B cell (primary cell): ENCODE results near the gene ZNF280A. TPM values are rescaled to one million over a fixed set of nuclear protein-coding genes. Genes with fewer than 3 reads are reported as not detected.

Source experiments
- ATAC-seq: fragments of 200-7000 bp; cut with Tn5 transposase; one replicate; pipeline ENCODE4 v1.10.0; 2021; ENCODE audit warnings: low read depth, mild to moderate bottlenecking, moderate number of reproducible peaks, moderate library complexity
- CTCF ChIA-PET: fragments of 350-600 bp; sonication (Branson Sonifier 250); formaldehyde crosslinking; loops from one replicate; lab custom pipeline; 2021; ENCODE audit warnings: antibody characterized with exemption, inconsistent platforms; lab: Charles Lee
- POLR2A ChIA-PET: fragments of 350-600 bp; sonication (Branson Sonifier 250); formaldehyde crosslinking; loops from one replicate; lab custom pipeline; 2021; ENCODE audit warnings: antibody characterized with exemption; lab: Charles Lee
- DNase-seq: peaks from one replicate; pipeline ENCODE4 v3.0.0; 2013
- H2AFZ ChIP-seq: 2 replicates; pipeline ENCODE4 v1.6.1; 2012; ENCODE audit warnings: mild to moderate bottlenecking, low read depth, low read length; ENCODE audit not compliant: insufficient read depth, poor library complexity, severe bottlenecking
- H3K27ac ChIP-seq, 2 donors: 1 replicate in 1 of 2; 2 replicates in 1 of 2; pipeline ENCODE4 v1.5.1; 2012 to 2013; ENCODE audit warnings: low read length in 2 of 2, mild to moderate bottlenecking in 2 of 2, moderate library complexity in 1 of 2
- H3K27me3 ChIP-seq, 4 experiments: fragments of 200-600 bp in 1 of 4; sonication (generic) in 1 of 4; replicated peaks in 1 of 4; 1 replicate in 2 of 4; 2 replicates in 2 of 4; pipeline versions ENCODE4 v1.6.1 to v1.7.0; 2013 to 2016; ENCODE audit warnings: low read length in 3 of 4, mild to moderate bottlenecking in 2 of 4, mixed read lengths in 1 of 4, moderate library complexity in 1 of 4; ENCODE audit not compliant: insufficient read depth in 4 of 4, control insufficient read depth in 3 of 4; ENCODE audit errors: control extremely low read depth in 1 of 4
- H3K36me3 ChIP-seq, 2 experiments: replicated peaks in 1 of 2; 1 replicate in 1 of 2; 2 replicates in 1 of 2; pipeline versions ENCODE4 v1.6.1 to v1.7.1; 2013; ENCODE audit warnings: low read length in 1 of 2; ENCODE audit not compliant: insufficient read depth in 2 of 2, control insufficient read depth in 1 of 2; ENCODE audit errors: control extremely low read depth in 1 of 2, extremely low read depth in 1 of 2
- H3K4me1 ChIP-seq, 2 donors: fragments of 200-600 bp in 1 of 2; sonication (generic) in 1 of 2; 1 replicate in 1 of 2; 2 replicates in 1 of 2; pipeline versions ENCODE4 v1.5.1 to v1.6.1; 2013 to 2017; ENCODE audit warnings: low read length in 2 of 2; ENCODE audit not compliant: control insufficient read depth in 2 of 2, insufficient read depth in 2 of 2
- H3K4me2 ChIP-seq: replicated peaks from 2 replicates; pipeline ENCODE3; 2012; ENCODE audit warnings: mild to moderate bottlenecking, low read depth, low read length; ENCODE audit not compliant: poor library complexity, severe bottlenecking
- H3K4me3 ChIP-seq, 5 experiments: fragments of 200-600 bp in 1 of 5; sonication (generic) in 1 of 5; 1 replicate in 3 of 5; 2 replicates in 2 of 5; pipeline versions ENCODE4 v1.5.1 to v1.7.0; 2011 to 2016; ENCODE audit warnings: low read length in 4 of 5, mild to moderate bottlenecking in 4 of 5, low read depth in 2 of 5, control low read depth in 1 of 5, moderate library complexity in 1 of 5; ENCODE audit not compliant: insufficient read depth in 1 of 5; ENCODE audit errors: control extremely low read depth in 1 of 5, extremely low read depth in 1 of 5
- H3K79me2 ChIP-seq: fragments of 200-600 bp; sonication (generic); one replicate; pipeline ENCODE4 v1.6.0; 2016; ENCODE audit warnings: low read length; ENCODE audit not compliant: control insufficient read depth, insufficient read depth
- H3K9ac ChIP-seq: fragments of 200-600 bp; sonication (generic); 2 replicates; pipeline ENCODE4 v1.6.1; 2017; ENCODE audit warnings: mild to moderate bottlenecking, low read length, moderate library complexity
- H3K9me3 ChIP-seq, 3 donors: one replicate each; pipeline versions ENCODE4 v1.6.1 to v1.7.1; 2013; ENCODE audit warnings: low read length in 2 of 3; ENCODE audit not compliant: control insufficient read depth in 2 of 3, insufficient read depth in 1 of 3; ENCODE audit errors: control extremely low read depth in 1 of 3
- H4K20me1 ChIP-seq: 2 replicates; pipeline ENCODE4 v1.6.0; 2012; ENCODE audit warnings: mild to moderate bottlenecking, low read length; ENCODE audit not compliant: insufficient read depth, control insufficient read depth, poor library complexity, severe bottlenecking
- H3K27ac Mint-ChIP-seq: one replicate; pipeline ENCODE4 v1.8.0; 2021; ENCODE audit warnings: mixed read lengths
- H3K27me3 Mint-ChIP-seq: one replicate; pipeline ENCODE4 v1.8.0; 2021; ENCODE audit warnings: mixed read lengths
- H3K4me1 Mint-ChIP-seq: one replicate; pipeline ENCODE4 v1.8.0; 2021; ENCODE audit warnings: mixed read lengths
- H3K4me3 Mint-ChIP-seq: one replicate; pipeline ENCODE4 v1.8.0; 2021; ENCODE audit warnings: mixed read lengths
- H3K9me3 Mint-ChIP-seq: one replicate; pipeline ENCODE4 v1.8.0; 2022; ENCODE audit warnings: mixed read lengths; ENCODE audit not compliant: insufficient read depth
- EZH2 ChIP-seq: IDR thresholded peaks from 2 replicates; pipeline ENCODE4 v1.6.1; 2012; ENCODE audit warnings: borderline replicate concordance, low read depth, mild to moderate bottlenecking, moderate library complexity, low read length; ENCODE audit not compliant: insufficient read depth, poor library complexity, severe bottlenecking
- WGBS: methylation state at CpG from one replicate; pipeline ENCODE4 v1.1.5; 2013; ENCODE audit warnings: missing lambda C conversion rate; ENCODE audit not compliant: insufficient coverage; 5-methylcytosine and 5-hydroxymethylcytosine counted together
- intact Hi-C: fragments of 100-400 bp; cut with micrococcal nuclease; formaldehyde crosslinking; loops from one replicate; pipeline ENCODE4 v1.10.0; 2022
- polyA plus RNA-seq: library from polyadenylated mRNA; depleted of rRNA; stranded (reverse); fragments of >200 nt; gene quantifications from 2 replicates; pipeline ENCODE4 v1.2.3, GENCODE V29; 2012
- total RNA-seq, 2 donors: library from RNA; stranded (reverse); fragments of 120-200 nt in 1 of 2; gene quantifications; 1 replicate in 1 of 2; 2 replicates in 1 of 2; pipeline versions ENCODE4 v1.2.3 to v1.2.4, GENCODE V29; 2013 to 2022
- TF ChIP-seq, protein P1 (sequence below): fragments of 200-600 bp; IDR thresholded peaks from one replicate; pipeline ENCODE4 v1.8.0; 2022; ENCODE audit warnings: antibody characterized with exemption, mild to moderate bottlenecking

The ZNF280A gene
- total and polyA plus RNA-seq, 2 donors (not counting 1 experiment from before 2014, with no cell fraction given) = not detected

GRCh38 chr22:22523494-22523893 is 3.4 kb upstream of the ZNF280A start:
- intact Hi-C loops = no loop called here
- Histone ChIP-seq H3K9ac (no peak overlapping the region), H3K79me2 (no peaks in the 10 kb centered on the region), H4K20me1 (no peaks in the 10 kb centered on the region), H3K4me1 (no peaks in the 10 kb centered on the region), H3K27ac (no peak overlapping the region), H3K9me3 (peaks cover 0 to 1% (median 0%) of the 10 kb centered on the region in 3 donors), H3K36me3 (no peaks in the 10 kb centered on the region), H3K27me3 (peaks cover 0 to 5% (median 0%) of the 10 kb centered on the region in 4 experiments), H3K4me2 (no peak overlapping the region), H2AFZ (no peak overlapping the region), H3K4me3 (no peak overlapping the region)
- ATAC-seq = no peak
- 91% methylated on average over 1 of the region's 6 CpGs for WGBS
- Mint-ChIP-seq H3K9me3 (peaks cover 2% of the 10 kb centered on the region), H3K4me3 (no peak overlapping the region), H3K4me1 (peaks cover 3% of the 10 kb centered on the region), H3K27me3 (peaks cover 3% of the 10 kb centered on the region), H3K27ac (no peak overlapping the region)
- DNase-seq = no peak
- POLR2A ChIA-PET = no interaction called here
- TF ChIP-seq EZH2 = no peak
- TF ChIP-seq, protein P1, sequence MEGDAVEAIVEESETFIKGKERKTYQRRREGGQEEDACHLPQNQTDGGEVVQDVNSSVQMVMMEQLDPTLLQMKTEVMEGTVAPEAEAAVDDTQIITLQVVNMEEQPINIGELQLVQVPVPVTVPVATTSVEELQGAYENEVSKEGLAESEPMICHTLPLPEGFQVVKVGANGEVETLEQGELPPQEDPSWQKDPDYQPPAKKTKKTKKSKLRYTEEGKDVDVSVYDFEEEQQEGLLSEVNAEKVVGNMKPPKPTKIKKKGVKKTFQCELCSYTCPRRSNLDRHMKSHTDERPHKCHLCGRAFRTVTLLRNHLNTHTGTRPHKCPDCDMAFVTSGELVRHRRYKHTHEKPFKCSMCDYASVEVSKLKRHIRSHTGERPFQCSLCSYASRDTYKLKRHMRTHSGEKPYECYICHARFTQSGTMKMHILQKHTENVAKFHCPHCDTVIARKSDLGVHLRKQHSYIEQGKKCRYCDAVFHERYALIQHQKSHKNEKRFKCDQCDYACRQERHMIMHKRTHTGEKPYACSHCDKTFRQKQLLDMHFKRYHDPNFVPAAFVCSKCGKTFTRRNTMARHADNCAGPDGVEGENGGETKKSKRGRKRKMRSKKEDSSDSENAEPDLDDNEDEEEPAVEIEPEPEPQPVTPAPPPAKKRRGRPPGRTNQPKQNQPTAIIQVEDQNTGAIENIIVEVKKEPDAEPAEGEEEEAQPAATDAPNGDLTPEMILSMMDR = no peak
- CTCF ChIA-PET = interaction anchor here (1.3 kb wide), 1 partner anchor 15 kb away, joined by 3 read pairs; the partner anchor contains the start of gene ZNF280B

DNA sequence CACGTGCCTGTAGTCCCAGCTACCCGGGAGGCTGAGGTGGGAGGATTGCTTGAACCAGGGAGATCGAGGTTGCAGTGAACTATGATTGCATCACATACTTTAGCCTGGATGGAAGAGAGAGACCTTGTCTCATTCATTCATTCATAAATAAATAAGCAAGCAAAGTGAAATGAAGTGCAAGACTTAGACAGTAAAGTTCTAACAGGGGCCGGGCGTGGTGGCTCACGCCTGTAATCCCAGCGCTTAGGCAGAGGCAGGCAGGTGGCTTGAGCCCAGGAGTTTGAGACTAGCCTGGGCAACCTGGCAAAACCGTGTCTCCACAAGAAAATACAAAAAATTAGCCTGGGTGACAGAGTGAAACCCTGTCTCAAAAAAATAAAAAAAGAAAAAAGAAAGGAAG is 1.6 kb upstream of the ZNF280A start:
- no peaks in the 10 kb centered on the region for H3K79me2 ChIP-seq
- H3K27me3 ChIP-seq = peaks cover 0 to 11% (median 0%) of the 10 kb centered on the region in 4 experiments
- H4K20me1 ChIP-seq = no peaks in the 10 kb centered on the region
- H3K4me3 ChIP-seq = no peak overlapping the region
- ATAC-seq (no peak), DNase-seq (no peak)
- no peak for TF ChIP-seq EZH2
- TF ChIP-seq, protein P1 = no peak
- POLR2A ChIA-PET = no interaction called here
- H3K9ac ChIP-seq = no peak overlapping the region
- no CpG with 5 or more reads among the region's 8 CpGs for WGBS
- peaks cover 3% of the 10 kb centered on the region for H3K4me1 Mint-ChIP-seq
- H3K4me3 Mint-ChIP-seq = no peak overlapping the region
- no peak overlapping the region for H3K4me2 ChIP-seq
- no peaks in the 10 kb centered on the region for H3K4me1 ChIP-seq
- no peaks in the 10 kb centered on the region for H3K9me3 Mint-ChIP-seq
- no peak overlapping the region for H3K27ac Mint-ChIP-seq
- H2AFZ ChIP-seq = no peak overlapping the region
- no peak overlapping the region for H3K27ac ChIP-seq
- CTCF ChIA-PET = no interaction called here
- no peaks in the 10 kb centered on the region for H3K36me3 ChIP-seq
- no peaks in the 10 kb centered on the region for H3K9me3 ChIP-seq
- intact Hi-C loops = no loop called here
- peaks cover 7% of the 10 kb centered on the region for H3K27me3 Mint-ChIP-seq
